ENCODE measurements around the gene KCTD5. TPM values are rescaled to one million over a fixed set of nuclear protein-coding genes. Genes with fewer than 3 reads are reported as not detected.

The KCTD5 gene
- total RNA-seq, 1 experiment from 2014 or later = 27.8 TPM

GRCh38 chr16:2720719-2721633 is 38.7 kb downstream of the KCTD5 start:
- H3K27me3 Mint-ChIP-seq (ENCODE audit: low read depth) = no peaks in the 10 kb centered on the region; the same call in 1 of the 2 replicates
- ChIA-PET POLR2A (no interaction called here), CTCF (interaction anchor here (0.7 to 1.1 kb wide), 2 partner anchors 58 to 117 kb away, joined by 3 to 4 read pairs; no protein-coding TSS in a partner anchor)
- DNase-seq (ENCODE audit: low spot score) (peak; percentile 91), ATAC-seq (peak; percentile 87)
- H3K36me3 Mint-ChIP-seq = no peaks in the 10 kb centered on the region
- H3K9me3 Mint-ChIP-seq = no peaks in the 10 kb centered on the region
- H3K27ac Mint-ChIP-seq = peak overlapping the region; percentile 74; the same call in 1 of the 2 replicates
- H3K4me3 Mint-ChIP-seq = peak overlapping the region; percentile 80
- H3K4me1 Mint-ChIP-seq = peaks cover 3% of the 10 kb centered on the region; the same call in 1 of the 2 replicates
- TF ChIP-seq NFATC4 (CRISPR knock-in tag; IDR thresholded peaks at IDR 0.05) (no peak), USF2 (CRISPR knock-in tag; IDR thresholded peaks at IDR 0.05) (peak; percentile 26; the same call in 1 of the 2 replicates), STAT6 (CRISPR knock-in tag; conservative IDR thresholded peaks at IDR 0.05; ENCODE audit: low read depth) (no peak), MYBL2 (CRISPR knock-in tag; IDR thresholded peaks at IDR 0.05) (no peak; the same call in 1 of the 2 replicates), ZNF671 (CRISPR knock-in tag; IDR thresholded peaks at IDR 0.05) (no peak), ZNF512 (CRISPR knock-in tag; IDR thresholded peaks at IDR 0.05; ENCODE audit: borderline replicate concordance) (no peak), ARID4B (CRISPR knock-in tag; IDR thresholded peaks at IDR 0.05; ENCODE audit: borderline replicate concordance) (no peak), ZBTB21 (CRISPR knock-in tag; IDR thresholded peaks at IDR 0.05; ENCODE audit: borderline replicate concordance) (peak; percentile 99), CTCF (IDR thresholded peaks at IDR 0.05) (peak; percentile 82), ATF2 (CRISPR knock-in tag; IDR thresholded peaks at IDR 0.05; ENCODE audit: borderline replicate concordance, low read depth) (no peak), CREM (CRISPR knock-in tag; IDR thresholded peaks at IDR 0.05) (peak; percentile 85), ETV6 (CRISPR knock-in tag; IDR thresholded peaks at IDR 0.05) (no peak), ZNF396 (CRISPR knock-in tag; IDR thresholded peaks at IDR 0.05; ENCODE audit: borderline replicate concordance) (no peak), FOXP1 (CRISPR knock-in tag; IDR thresholded peaks at IDR 0.05; ENCODE audit: borderline replicate concordance) (peak; percentile 67; the same call in 1 of the 2 replicates), SMAD3 (CRISPR knock-in tag; IDR thresholded peaks at IDR 0.05; ENCODE audit: borderline replicate concordance) (no peak), HMGA2 (CRISPR knock-in tag; IDR thresholded peaks at IDR 0.05) (no peak), MAX (CRISPR knock-in tag; IDR thresholded peaks at IDR 0.05) (peak; percentile 15; the same call in 1 of the 2 replicates), ATF3 (CRISPR knock-in tag; conservative IDR thresholded peaks at IDR 0.05) (no peak), GABPB1 (CRISPR knock-in tag; IDR thresholded peaks at IDR 0.05) (peak; percentile 86), SP1 (CRISPR knock-in tag; conservative IDR thresholded peaks at IDR 0.05) (peak; percentile 68; the same call in 1 of the 2 replicates), ELF4 (CRISPR knock-in tag; IDR thresholded peaks at IDR 0.05; ENCODE audit: low read depth) (no peak)
